SK-N-SH treated with all-trans-retinoic acid at 6 μM for 48 hours (cell line): ENCODE measurements around the gene TTC7B.
"Not testable (repeated sequence)": the region's sequence is repeated elsewhere in the genome, so short reads cannot be mapped to it uniquely, and the experiment has no call there.

ENCODE experiments used
- ATAC-seq: fragments of 200-7000 bp; cut with Tn5 transposase; 3 replicates; pipeline ENCODE4 v1.9.1; 2020; ENCODE audit warnings: mild to moderate bottlenecking, moderate library complexity
- ARNTL ChIP-seq: fragments of 450-650 bp; formaldehyde crosslinking; IDR thresholded peaks from 2 replicates; pipeline ENCODE4 v1.5.0; 2020; ENCODE audit warnings: low read depth, mild to moderate bottlenecking, moderate library complexity, borderline replicate concordance
- BACH2 ChIP-seq: fragments of 250-450 bp; sonication (Bioruptor Pico); IDR thresholded peaks from 2 replicates; pipeline ENCODE4 v1.9.0; 2021; ENCODE audit warnings: mild to moderate bottlenecking, borderline replicate concordance
- CREB5 ChIP-seq: fragments of 250-450 bp; sonication (Bioruptor Pico); IDR thresholded peaks from 2 replicates; pipeline ENCODE4 v1.5.1; 2020; ENCODE audit warnings: low read depth, mild to moderate bottlenecking, moderate library complexity
- CSDC2 ChIP-seq: fragments of 250-450 bp; sonication (Bioruptor Pico); IDR thresholded peaks from 2 replicates; pipeline ENCODE4 v1.5.0; 2020; ENCODE audit warnings: mild to moderate bottlenecking, moderate library complexity
- CSRNP3 ChIP-seq: fragments of 250-450 bp; sonication (Bioruptor Pico); IDR thresholded peaks from 2 replicates; pipeline ENCODE4 v1.5.1; 2021; ENCODE audit warnings: mild to moderate bottlenecking, moderate library complexity
- ESRRG ChIP-seq: fragments of 250-450 bp; sonication (Bioruptor Pico); IDR thresholded peaks from 2 replicates; pipeline ENCODE4 v1.6.1; 2021; ENCODE audit warnings: mild to moderate bottlenecking
- GLIS3 ChIP-seq: fragments of 250-450 bp; sonication (Bioruptor Pico); IDR thresholded peaks from 2 replicates; pipeline ENCODE4 v1.5.0; 2020; ENCODE audit warnings: mild to moderate bottlenecking, moderate library complexity
- OSR1 ChIP-seq: fragments of 250-450 bp; sonication (Bioruptor Pico); IDR thresholded peaks from 2 replicates; pipeline ENCODE4 v1.8.0; 2022; ENCODE audit warnings: moderate library complexity, mild to moderate bottlenecking, inconsistent platforms
- POU6F1 ChIP-seq: fragments of 250-450 bp; sonication (Bioruptor Pico); IDR thresholded peaks from 2 replicates; pipeline ENCODE4 v1.8.0; 2021; ENCODE audit warnings: low read depth, mild to moderate bottlenecking, moderate library complexity, borderline replicate concordance
- PPARA ChIP-seq: fragments of 250-450 bp; sonication (Bioruptor Pico); IDR thresholded peaks from 2 replicates; pipeline ENCODE4 v1.5.0; 2020; ENCODE audit warnings: mild to moderate bottlenecking, borderline replicate concordance
- RARB ChIP-seq: fragments of 250-450 bp; sonication (Bioruptor Pico); IDR thresholded peaks from 2 replicates; pipeline ENCODE4 v1.8.0; 2021; ENCODE audit warnings: mild to moderate bottlenecking, moderate library complexity
- SNAI2 ChIP-seq: fragments of 250-450 bp; sonication (Bioruptor Pico); IDR thresholded peaks from 2 replicates; pipeline ENCODE4 v1.5.0; 2020; ENCODE audit warnings: mild to moderate bottlenecking, moderate library complexity
- TSHZ2 ChIP-seq: fragments of 250-450 bp; sonication (Bioruptor Pico); IDR thresholded peaks from 2 replicates; pipeline ENCODE4 v1.5.0; 2020; ENCODE audit warnings: mild to moderate bottlenecking, moderate library complexity
- ZC3H10 ChIP-seq: fragments of 250-450 bp; sonication (Bioruptor Pico); IDR thresholded peaks from 2 replicates; pipeline ENCODE4 v1.5.1; 2021; ENCODE audit warnings: mild to moderate bottlenecking, moderate library complexity
- ZFP3 ChIP-seq: fragments of 250-450 bp; sonication (Bioruptor Pico); IDR thresholded peaks from 2 replicates; pipeline ENCODE4 v1.5.0; 2020; ENCODE audit warnings: mild to moderate bottlenecking, moderate library complexity
- ZFP30 ChIP-seq: fragments of 450-650 bp; formaldehyde crosslinking; IDR thresholded peaks from 2 replicates; pipeline ENCODE4 v1.5.0; 2022; ENCODE audit warnings: mild to moderate bottlenecking, moderate library complexity
- ZNF565 ChIP-seq: fragments of 450-650 bp; formaldehyde crosslinking; conservative IDR thresholded peaks from 2 replicates; pipeline ENCODE4 v1.5.0; 2020; ENCODE audit warnings: low read depth, mild to moderate bottlenecking, moderate library complexity
- ZNF70 ChIP-seq: fragments of 450-650 bp; formaldehyde crosslinking; IDR thresholded peaks from 2 replicates; pipeline ENCODE4 v1.5.0; 2020; ENCODE audit warnings: mild to moderate bottlenecking, moderate library complexity
- ZNF8 ChIP-seq: fragments of 450-650 bp; formaldehyde crosslinking; IDR thresholded peaks from 2 replicates; pipeline ENCODE4 v1.5.0; 2020; ENCODE audit warnings: mild to moderate bottlenecking, moderate library complexity

Gene TTC7B

GRCh38 chr14:90839889-90840266 lies 23.6 kb upstream of the TTC7B start:
- ATAC-seq, result no peak
- TF ChIP-seq BACH2 (CRISPR knock-in tag), result no peak
- TF ChIP-seq PPARA, result no peak
- no peak for TF ChIP-seq POU6F1
- no peak for TF ChIP-seq SNAI2
- TF ChIP-seq ZFP30 (CRISPR knock-in tag), result no peak
- TF ChIP-seq ZNF565, result no peak
- no peak for TF ChIP-seq GLIS3 (CRISPR knock-in tag)
- TF ChIP-seq ARNTL (CRISPR knock-in tag), result no peak

- ATAC-seq, result peak; percentile 41; the same call in 1 of the 3 replicates
- TF ChIP-seq ZFP30 (CRISPR knock-in tag) (no peak), CREB5 (no peak), ZNF70 (peak; percentile 62; the same call in 1 of the 2 replicates)
Measured at GRCh38 chr14:90839024-90839888, 23.0 kb upstream of the TTC7B start.

GRCh38 chr14:90838531-90838930 lies 22.3 kb upstream of the TTC7B start:
- not testable (repeated sequence) for ATAC-seq

GRCh38 chr14:90837355-90837754 lies 21.1 kb upstream of the TTC7B start:
- TF ChIP-seq TSHZ2 (no peak), RARB (no peak), ARNTL (CRISPR knock-in tag) (no peak), ZNF70 (no peak), ZFP3 (CRISPR knock-in tag) (no peak), ZNF565 (no peak), BACH2 (CRISPR knock-in tag) (no peak), CSRNP3 (CRISPR knock-in tag) (no peak), ESRRG (CRISPR knock-in tag) (no peak), SNAI2 (no peak), CREB5 (no peak), ZFP30 (CRISPR knock-in tag) (no peak), OSR1 (no peak), CSDC2 (CRISPR knock-in tag) (no peak), ZC3H10 (CRISPR knock-in tag) (no peak), ZNF8 (CRISPR knock-in tag) (no peak)
- ATAC-seq, result no peak
